ENCODE measurements around the gene PIGT. TPM values are rescaled to one million over a fixed set of nuclear protein-coding genes. Genes with fewer than 3 reads are reported as not detected.

The PIGT gene
- total RNA-seq, 1 experiment from 2014 or later = 101 TPM

GRCh38 chr20:45410887-45411286, 5.1 kb upstream of the PIGT start:
- H3K9me2 ChIP-seq (ENCODE audit: insufficient read depth) = no peaks in the 10 kb centered on the region
- H3K4me3 ChIP-seq = no peak overlapping the region
- H3F3A ChIP-seq (ENCODE audit: insufficient read depth, low read depth) = peaks cover 48% of the 10 kb centered on the region
- H3K27me3 ChIP-seq (ENCODE audit: insufficient read depth, low read depth) = no peaks in the 10 kb centered on the region
- H4K20me1 ChIP-seq (ENCODE audit: insufficient read depth) = no peaks in the 10 kb centered on the region
- H3K4me1 ChIP-seq (replicated peaks; ENCODE audit: insufficient read depth) = peaks cover 25% of the 10 kb centered on the region
- H3K9me3 ChIP-seq (ENCODE audit: insufficient read depth, low read depth) = no peaks in the 10 kb centered on the region
- no peak overlapping the region for H3K4me2 ChIP-seq
- peaks cover 17% of the 10 kb centered on the region for H3K79me2 ChIP-seq (ENCODE audit: low read depth)
- H2AFZ ChIP-seq = no peak overlapping the region
- BruUV-seq (replicated peaks) = no TSS peak
- POLR2A ChIA-PET (ENCODE audit: unreplicated experiment) = interaction anchor here (0.7 kb wide), 1 partner anchor 310 kb away, joined by 3 read pairs; no protein-coding TSS in a partner anchor
- DNase-seq = peak in 1 of 2 experiments; percentile 56
- no peak overlapping the region for H3K27ac ChIP-seq
- TF ChIP-seq EZH2 (IDR thresholded peaks at IDR 0.05; ENCODE audit: low read depth) (no peak), CTCF (conservative IDR thresholded peaks at IDR 0.05) (no peak)
- intact Hi-C loops (cut with micrococcal nuclease; ENCODE audit: unreplicated experiment) = no loop called here
- H3K36me3 ChIP-seq (ENCODE audit: low read depth) = 0 out of 2 replicates have a peak, but pooled peaks cover 20% of the 10 kb centered on the region
- CTCF ChIA-PET = no interaction called here

GRCh38 chr20:45412653-45413052, 3.3 kb upstream of the PIGT start:
- peaks cover 22% of the 10 kb centered on the region for H3K79me2 ChIP-seq (ENCODE audit: low read depth)
- H3K27ac ChIP-seq = no peak overlapping the region
- no peaks in the 10 kb centered on the region for H3K27me3 ChIP-seq (ENCODE audit: insufficient read depth, low read depth)
- DNase-seq = no peak
- H2AFZ ChIP-seq = no peak overlapping the region
- ChIA-PET CTCF (no interaction called here), POLR2A (ENCODE audit: unreplicated experiment) (no interaction called here)
- no peak overlapping the region for H3K4me3 ChIP-seq
- no peaks in the 10 kb centered on the region for H3K9me3 ChIP-seq (ENCODE audit: insufficient read depth, low read depth)
- TF ChIP-seq EZH2 (IDR thresholded peaks at IDR 0.05; ENCODE audit: low read depth) (no peak), CTCF (conservative IDR thresholded peaks at IDR 0.05) (no peak)
- 0 out of 2 replicates have a peak, but pooled peaks cover 20% of the 10 kb centered on the region for H3K36me3 ChIP-seq (ENCODE audit: low read depth)
- H3K9me2 ChIP-seq (ENCODE audit: insufficient read depth) = no peaks in the 10 kb centered on the region
- no peaks in the 10 kb centered on the region for H4K20me1 ChIP-seq (ENCODE audit: insufficient read depth)
- no TSS peak for BruUV-seq (replicated peaks)
- no peak overlapping the region for H3K4me2 ChIP-seq
- intact Hi-C loops (cut with micrococcal nuclease; ENCODE audit: unreplicated experiment) = no loop called here
- H3F3A ChIP-seq (ENCODE audit: insufficient read depth, low read depth) = peaks cover 51% of the 10 kb centered on the region
- peaks cover 32% of the 10 kb centered on the region for H3K4me1 ChIP-seq (replicated peaks; ENCODE audit: insufficient read depth)

- Histone ChIP-seq H4K20me1 (ENCODE audit: insufficient read depth) (no peaks in the 10 kb centered on the region), H3K79me2 (ENCODE audit: low read depth) (peaks cover 24% of the 10 kb centered on the region), H3K27ac (no peak overlapping the region), H3K4me2 (no peak overlapping the region), H3F3A (ENCODE audit: insufficient read depth, low read depth) (peaks cover 48% of the 10 kb centered on the region), H3K9me3 (ENCODE audit: insufficient read depth, low read depth) (no peaks in the 10 kb centered on the region), H3K9me2 (ENCODE audit: insufficient read depth) (no peaks in the 10 kb centered on the region), H3K4me1 (replicated peaks; ENCODE audit: insufficient read depth) (peaks cover 39% of the 10 kb centered on the region), H3K4me3 (no peak overlapping the region), H2AFZ (no peak overlapping the region), H3K27me3 (ENCODE audit: insufficient read depth, low read depth) (no peaks in the 10 kb centered on the region), H3K36me3 (ENCODE audit: low read depth) (0 out of 2 replicates have a peak, but pooled peaks cover 19% of the 10 kb centered on the region)
- intact Hi-C loops (cut with micrococcal nuclease; ENCODE audit: unreplicated experiment) = no loop called here
- POLR2A ChIA-PET (ENCODE audit: unreplicated experiment) = interaction anchor here (0.6 kb wide), 1 partner anchor 539 kb away, joined by 4 read pairs; no protein-coding TSS in a partner anchor
- CTCF ChIA-PET = interaction anchor here (0.6 kb wide), 1 partner anchor 14 kb away, joined by 3 read pairs; no protein-coding TSS in a partner anchor
- peak in 1 of 2 experiments; percentile 23 for DNase-seq
- BruUV-seq (replicated peaks) = no TSS peak
- TF ChIP-seq EZH2 (IDR thresholded peaks at IDR 0.05; ENCODE audit: low read depth) = no peak
- TF ChIP-seq CTCF (conservative IDR thresholded peaks at IDR 0.05) = no peak
These were observed 2.5 kb upstream of the PIGT start for GRCh38 chr20:45413479-45413878.
